ENCODE data around the gene FAM170B.

- TF ChIP-seq PBX3 (CRISPR knock-in tag; IDR thresholded peaks at IDR 0.05) = no peak
- TF ChIP-seq ZNF146 (tag by site-specific recombination; IDR thresholded peaks at IDR 0.05) = no peak
- no peak for TF ChIP-seq REST (tag by site-specific recombination; IDR thresholded peaks at IDR 0.05)
- TF ChIP-seq CTCF (tag by site-specific recombination; IDR thresholded peaks at IDR 0.05) = no peak
- peak; percentile 64 for TF ChIP-seq ZBTB26 (tag by site-specific recombination; optimal IDR thresholded peaks at IDR 0.05)
- TF ChIP-seq ZNF311 (tag by site-specific recombination; IDR thresholded peaks at IDR 0.05; ENCODE audit: borderline replicate concordance) = no peak
- TF ChIP-seq HOXA7 (CRISPR knock-in tag; IDR thresholded peaks at IDR 0.05; ENCODE audit: borderline replicate concordance) = no peak
- TF ChIP-seq HOXC10 (CRISPR knock-in tag; IDR thresholded peaks at IDR 0.05) = no peak
- TF ChIP-seq PRDM10 (tag by site-specific recombination; IDR thresholded peaks at IDR 0.05) = no peak
- TF ChIP-seq ZNF513 (tag by site-specific recombination; IDR thresholded peaks at IDR 0.05) = no peak
- no peak for TF ChIP-seq ZSCAN18 (tag by site-specific recombination; IDR thresholded peaks at IDR 0.05)
- TF ChIP-seq ZFHX2 (tag by site-specific recombination; conservative IDR thresholded peaks at IDR 0.05) = no peak
- no peak for TF ChIP-seq ZNF274 (IDR thresholded peaks at IDR 0.05; ENCODE audit: low read length)
- TF ChIP-seq ZNF274 (tag by site-specific recombination; IDR thresholded peaks at IDR 0.05; ENCODE audit: borderline replicate concordance) = no peak
These were observed 18.6 kb downstream of the FAM170B start, which contains the start of gene VSTM4 for GRCh38 chr10:49115015-49115795.
